ENCODE measurements around the gene ILKAP. TPM values are rescaled to one million over a fixed set of nuclear protein-coding genes. Genes with fewer than 3 reads are reported as not detected.

Gene ILKAP
- polyA plus RNA-seq, 1 donor, result 47.1 TPM

DNA sequence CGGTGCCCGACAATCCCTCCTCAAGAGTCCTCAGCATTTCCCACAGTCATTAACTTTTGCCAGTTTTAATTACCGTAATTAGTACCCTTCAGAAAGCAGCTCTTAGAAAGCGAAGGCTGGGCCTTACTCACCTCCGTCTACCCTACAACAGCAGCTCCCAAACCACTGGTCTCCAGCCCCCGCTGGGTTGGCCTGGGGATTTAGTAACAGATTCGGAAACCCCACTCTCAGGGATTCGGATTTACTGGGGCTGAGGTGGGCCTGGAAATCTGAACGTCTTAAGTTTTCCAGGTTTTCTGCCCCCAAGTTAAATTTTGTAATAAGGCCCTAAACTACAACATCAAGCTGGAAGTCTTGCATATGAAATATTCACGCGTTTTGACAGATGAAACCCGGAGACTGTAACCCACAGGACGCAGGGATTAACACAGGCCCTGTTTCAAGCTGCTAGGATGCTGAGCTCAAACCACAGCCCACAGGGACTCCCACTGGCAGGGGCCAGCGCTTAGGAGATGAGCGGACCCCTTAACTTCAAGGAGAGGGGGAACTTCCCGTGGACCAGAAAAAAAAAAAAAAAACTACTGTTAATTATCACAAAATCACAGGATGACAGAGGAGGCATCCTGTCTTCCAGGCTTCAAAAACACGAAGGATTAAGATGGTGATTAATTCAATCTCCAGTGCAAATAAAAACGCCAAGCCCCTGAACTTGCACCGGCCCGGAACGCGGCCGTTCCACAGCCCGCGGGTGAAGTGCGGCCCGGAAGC lies 985 bp downstream of the ILKAP start:
- Histone ChIP-seq H3K9me3 (ENCODE audit: control insufficient read depth, low read depth, low read length) (no peaks in the 10 kb centered on the region), H3K4me1 (ENCODE audit: control insufficient read depth, insufficient read depth, low read length) (peaks cover 5% of the 10 kb centered on the region), H3K4me3 (ENCODE audit: low read length) (peak overlapping the region; percentile 61), H3K27me3 (ENCODE audit: control insufficient read depth, insufficient read depth, low read length) (no peaks in the 10 kb centered on the region), H3K27ac (ENCODE audit: low read length) (peak overlapping the region; percentile 42), H3K36me3 (ENCODE audit: control insufficient read depth, insufficient read depth, low read length) (no peaks in the 10 kb centered on the region)
- 0% methylated on average over 1 of the region's 27 CpGs for WGBS (ENCODE audit: insufficient coverage, low lambda C conversion rate)
- DNase-seq, result peak in 1 of 2 donors; percentile 24

DNA sequence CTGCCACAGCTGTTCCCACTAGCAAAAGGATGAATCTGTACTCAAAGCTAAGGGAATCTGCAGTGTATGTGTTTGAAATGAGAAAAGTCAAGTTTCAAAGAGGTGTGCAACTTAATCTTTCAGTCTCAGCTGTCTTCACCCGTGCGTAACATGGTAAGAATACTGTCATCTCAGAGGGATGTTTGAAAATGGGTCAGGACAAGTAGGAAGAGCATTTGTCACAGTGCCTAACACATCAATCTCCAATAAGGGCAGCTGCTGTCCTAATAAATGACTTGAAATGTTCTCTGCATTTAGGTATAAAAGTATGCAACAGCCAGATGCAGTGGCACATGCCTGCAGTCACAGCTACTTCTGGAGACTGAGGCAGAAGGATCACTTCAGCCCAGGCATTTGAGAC lies 13.1 kb downstream of the ILKAP start:
- 100% methylated on average over 1 of the region's 2 CpGs for WGBS (ENCODE audit: insufficient coverage, low lambda C conversion rate)
- H3K36me3 ChIP-seq (ENCODE audit: control insufficient read depth, insufficient read depth, low read length), result peaks cover 64% of the 10 kb centered on the region

DNA sequence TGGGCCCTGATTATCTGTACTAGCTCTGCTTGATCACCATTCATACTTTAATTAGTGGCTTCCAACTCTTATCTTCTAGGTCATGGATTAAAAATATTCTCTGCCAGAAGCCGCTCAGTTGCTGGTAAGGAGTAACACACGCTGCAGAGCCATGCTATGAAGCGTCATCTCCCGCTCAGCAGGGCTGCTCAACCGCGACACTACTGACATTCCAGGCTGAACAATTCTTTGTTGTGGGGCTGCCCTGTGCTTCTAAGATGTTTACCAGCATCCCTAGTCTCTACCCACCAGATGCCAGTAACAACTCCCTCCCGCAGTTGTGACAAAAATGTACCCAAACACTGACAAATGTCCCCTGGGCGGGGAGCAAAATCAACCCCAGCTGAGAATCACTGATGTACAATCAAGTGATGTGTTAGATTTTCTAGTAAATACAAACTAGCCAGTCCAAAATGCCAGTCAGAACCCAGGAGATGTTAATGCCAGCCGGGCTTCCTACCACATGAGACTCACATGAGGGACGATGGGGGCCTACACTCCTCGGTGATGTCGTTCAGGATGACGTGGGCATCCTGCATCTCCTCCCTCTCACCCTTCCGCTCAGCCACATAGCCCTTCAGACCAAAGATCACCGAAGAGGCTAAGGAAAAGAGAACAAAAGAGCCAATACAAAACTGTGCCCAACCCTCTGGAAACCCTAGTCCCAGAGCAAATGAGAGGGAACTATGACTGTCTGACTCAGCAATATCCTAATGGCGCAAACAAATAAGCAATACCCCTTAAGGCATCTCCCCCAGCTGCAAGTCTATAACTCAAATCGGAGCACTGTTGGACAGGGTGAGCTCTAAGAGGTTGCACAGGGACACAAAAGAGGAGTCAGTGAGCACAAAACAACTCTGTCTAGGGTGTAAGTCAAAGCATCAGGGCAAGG lies 15.6 kb downstream of the ILKAP start:
- H3K4me3 ChIP-seq (ENCODE audit: low read length), result no peak overlapping the region
- no CpG with 5 or more reads among the region's 17 CpGs for WGBS (ENCODE audit: insufficient coverage, low lambda C conversion rate)
- H3K4me1 ChIP-seq (ENCODE audit: control insufficient read depth, insufficient read depth, low read length), result no peaks in the 10 kb centered on the region
- H3K9me3 ChIP-seq (ENCODE audit: control insufficient read depth, low read depth, low read length), result no peaks in the 10 kb centered on the region
- DNase-seq, result no peak
- no peak overlapping the region for H3K27ac ChIP-seq (ENCODE audit: low read length)
- H3K36me3 ChIP-seq (ENCODE audit: control insufficient read depth, insufficient read depth, low read length), result peaks cover 75% of the 10 kb centered on the region
- no peaks in the 10 kb centered on the region for H3K27me3 ChIP-seq (ENCODE audit: control insufficient read depth, insufficient read depth, low read length)

More for the DNA sequence above, 13.1 kb downstream of the ILKAP start:
- Histone ChIP-seq H3K4me1 (ENCODE audit: control insufficient read depth, insufficient read depth, low read length) (no peaks in the 10 kb centered on the region), H3K4me3 (ENCODE audit: low read length) (no peak overlapping the region), H3K9me3 (ENCODE audit: control insufficient read depth, low read depth, low read length) (no peaks in the 10 kb centered on the region), H3K27ac (ENCODE audit: low read length) (no peak overlapping the region), H3K27me3 (ENCODE audit: control insufficient read depth, insufficient read depth, low read length) (no peaks in the 10 kb centered on the region)
- DNase-seq, result no peak

DNA sequence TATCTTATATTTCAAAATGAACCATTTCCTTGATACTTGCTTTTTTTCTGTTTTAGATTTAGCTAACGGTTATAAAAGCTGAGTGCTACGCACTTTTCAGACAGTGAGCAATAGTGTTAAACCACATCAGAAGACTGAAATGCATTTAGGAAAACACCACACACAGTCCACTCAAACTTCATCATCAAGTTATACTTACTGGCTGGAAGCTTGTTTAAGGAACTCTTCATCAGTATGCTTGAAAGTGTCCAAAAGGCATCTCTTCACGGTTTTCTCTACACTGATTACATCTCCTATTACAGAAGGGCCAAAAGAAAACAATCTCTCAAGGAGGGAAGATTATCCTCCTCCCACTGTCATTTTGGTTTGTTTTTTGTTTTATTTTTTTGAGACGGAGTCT lies 19.7 kb downstream of the ILKAP start:
- Histone ChIP-seq H3K9me3 (ENCODE audit: control insufficient read depth, low read depth, low read length) (no peaks in the 10 kb centered on the region), H3K27ac (ENCODE audit: low read length) (no peak overlapping the region), H3K4me3 (ENCODE audit: low read length) (no peak overlapping the region), H3K27me3 (ENCODE audit: control insufficient read depth, insufficient read depth, low read length) (no peaks in the 10 kb centered on the region), H3K36me3 (ENCODE audit: control insufficient read depth, insufficient read depth, low read length) (peaks cover 88% of the 10 kb centered on the region), H3K4me1 (ENCODE audit: control insufficient read depth, insufficient read depth, low read length) (no peaks in the 10 kb centered on the region)
- 100% methylated on average over 2 of the region's 4 CpGs for WGBS (ENCODE audit: insufficient coverage, low lambda C conversion rate)
- no peak for DNase-seq

DNA sequence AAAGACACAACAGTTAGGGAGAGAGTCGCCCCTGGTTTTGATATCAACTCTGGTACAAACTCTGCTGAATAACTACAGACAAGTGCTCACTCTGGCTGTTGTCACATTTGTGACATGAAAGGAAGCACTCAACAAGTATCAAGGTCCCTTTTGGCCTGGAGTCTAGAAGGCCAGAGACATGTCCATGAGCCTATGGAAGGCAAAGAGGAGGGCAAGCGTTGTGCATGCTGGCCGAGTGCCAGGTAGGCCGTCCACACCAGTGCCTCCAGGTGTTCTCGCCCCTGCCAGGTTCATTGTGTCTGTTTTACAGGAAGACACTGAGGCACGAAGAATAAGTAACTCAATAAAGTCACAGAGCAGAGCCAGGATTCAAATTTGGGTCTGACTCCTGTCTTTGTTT lies 21.1 kb downstream of the ILKAP start:
- Histone ChIP-seq H3K36me3 (ENCODE audit: control insufficient read depth, insufficient read depth, low read length) (peaks cover 86% of the 10 kb centered on the region), H3K4me1 (ENCODE audit: control insufficient read depth, insufficient read depth, low read length) (no peaks in the 10 kb centered on the region), H3K4me3 (ENCODE audit: low read length) (no peak overlapping the region), H3K9me3 (ENCODE audit: control insufficient read depth, low read depth, low read length) (no peaks in the 10 kb centered on the region), H3K27me3 (ENCODE audit: control insufficient read depth, insufficient read depth, low read length) (no peaks in the 10 kb centered on the region), H3K27ac (ENCODE audit: low read length) (no peak overlapping the region)
- DNase-seq, result no peak
- WGBS (ENCODE audit: insufficient coverage, low lambda C conversion rate), result no CpG with 5 or more reads among the region's 6 CpGs

DNA sequence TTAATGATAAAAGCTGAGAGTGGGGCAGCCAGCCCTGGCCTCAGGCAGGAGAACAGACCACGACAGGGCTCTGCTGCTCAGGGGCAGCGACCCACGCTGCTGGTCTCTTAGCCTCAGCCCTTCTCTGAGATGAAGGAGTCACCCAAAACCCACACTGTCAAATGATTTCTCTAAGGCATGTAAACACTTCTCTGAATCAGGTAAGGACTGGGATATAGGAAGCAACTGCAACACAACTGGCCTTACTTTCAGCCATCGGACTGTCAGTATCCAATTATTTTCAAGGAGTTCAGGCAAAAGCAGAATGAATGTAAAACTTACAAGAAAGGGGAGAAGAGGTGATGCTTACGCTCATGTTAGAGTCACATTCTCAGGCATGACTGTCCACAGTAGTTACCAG lies 22.9 kb downstream of the ILKAP start:
- no CpG with 5 or more reads among the region's 5 CpGs for WGBS (ENCODE audit: insufficient coverage, low lambda C conversion rate)

DNA sequence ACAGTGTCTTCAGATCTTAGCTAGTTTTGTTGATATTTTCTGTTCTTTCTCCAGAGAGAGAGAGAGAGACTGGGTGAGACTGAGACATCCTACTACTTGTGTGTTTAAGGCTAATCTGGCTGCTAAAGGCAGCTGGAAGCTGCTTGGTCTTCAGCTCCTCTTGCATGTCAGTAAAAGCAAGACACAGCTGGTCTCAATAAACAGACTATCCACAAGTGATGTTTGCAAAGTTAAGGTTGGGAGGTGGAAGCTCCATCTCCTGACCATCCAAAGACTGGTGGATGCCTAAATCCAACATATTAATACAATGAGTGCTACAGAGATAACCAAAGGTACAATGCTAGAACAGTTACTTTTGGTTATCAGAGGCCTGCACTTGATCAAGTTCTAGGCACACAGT lies 26.9 kb downstream of the ILKAP start:
- no peaks in the 10 kb centered on the region for H3K27me3 ChIP-seq (ENCODE audit: control insufficient read depth, insufficient read depth, low read length)
- no peak for DNase-seq
- no peaks in the 10 kb centered on the region for H3K4me1 ChIP-seq (ENCODE audit: control insufficient read depth, insufficient read depth, low read length)
- H3K36me3 ChIP-seq (ENCODE audit: control insufficient read depth, insufficient read depth, low read length), result peaks cover 82% of the 10 kb centered on the region
- no peak overlapping the region for H3K4me3 ChIP-seq (ENCODE audit: low read length)
- no peaks in the 10 kb centered on the region for H3K9me3 ChIP-seq (ENCODE audit: control insufficient read depth, low read depth, low read length)
- H3K27ac ChIP-seq (ENCODE audit: low read length), result no peak overlapping the region

More for the DNA sequence above, 22.9 kb downstream of the ILKAP start:
- no peaks in the 10 kb centered on the region for H3K4me1 ChIP-seq (ENCODE audit: control insufficient read depth, insufficient read depth, low read length)
- no peak for DNase-seq
- H3K27me3 ChIP-seq (ENCODE audit: control insufficient read depth, insufficient read depth, low read length), result no peaks in the 10 kb centered on the region
- H3K36me3 ChIP-seq (ENCODE audit: control insufficient read depth, insufficient read depth, low read length), result peaks cover 84% of the 10 kb centered on the region
- H3K9me3 ChIP-seq (ENCODE audit: control insufficient read depth, low read depth, low read length), result no peaks in the 10 kb centered on the region
- H3K27ac ChIP-seq (ENCODE audit: low read length), result no peak overlapping the region
- no peak overlapping the region for H3K4me3 ChIP-seq (ENCODE audit: low read length)

DNA sequence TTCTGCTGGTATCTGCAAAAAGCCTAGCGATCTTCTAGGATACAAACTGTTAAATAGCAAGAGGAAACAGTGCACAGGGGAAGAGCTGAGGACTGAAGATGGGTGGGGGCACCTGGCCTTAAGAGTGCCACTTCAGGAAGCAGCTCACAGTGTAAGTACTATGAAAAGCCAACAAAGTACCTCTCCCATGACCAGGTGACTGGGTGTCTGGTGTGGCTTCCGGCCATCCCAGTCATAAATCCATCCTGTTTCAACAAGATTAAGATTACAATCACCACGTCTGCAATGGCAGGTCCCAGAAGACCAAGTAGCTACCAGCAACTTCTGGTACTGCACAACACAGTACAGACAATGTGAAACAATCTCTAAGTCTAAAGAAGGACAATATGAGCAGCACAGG lies 28.8 kb downstream of the ILKAP start:
- WGBS (ENCODE audit: insufficient coverage, low lambda C conversion rate), result no CpG with 5 or more reads among the region's 3 CpGs
- Histone ChIP-seq H3K4me3 (ENCODE audit: low read length) (no peak overlapping the region), H3K9me3 (ENCODE audit: control insufficient read depth, low read depth, low read length) (no peaks in the 10 kb centered on the region), H3K27ac (ENCODE audit: low read length) (no peak overlapping the region), H3K4me1 (ENCODE audit: control insufficient read depth, insufficient read depth, low read length) (no peaks in the 10 kb centered on the region), H3K36me3 (ENCODE audit: control insufficient read depth, insufficient read depth, low read length) (peaks cover 77% of the 10 kb centered on the region), H3K27me3 (ENCODE audit: control insufficient read depth, insufficient read depth, low read length) (no peaks in the 10 kb centered on the region)
- DNase-seq, result peak in 1 of 2 donors; percentile 37

DNA sequence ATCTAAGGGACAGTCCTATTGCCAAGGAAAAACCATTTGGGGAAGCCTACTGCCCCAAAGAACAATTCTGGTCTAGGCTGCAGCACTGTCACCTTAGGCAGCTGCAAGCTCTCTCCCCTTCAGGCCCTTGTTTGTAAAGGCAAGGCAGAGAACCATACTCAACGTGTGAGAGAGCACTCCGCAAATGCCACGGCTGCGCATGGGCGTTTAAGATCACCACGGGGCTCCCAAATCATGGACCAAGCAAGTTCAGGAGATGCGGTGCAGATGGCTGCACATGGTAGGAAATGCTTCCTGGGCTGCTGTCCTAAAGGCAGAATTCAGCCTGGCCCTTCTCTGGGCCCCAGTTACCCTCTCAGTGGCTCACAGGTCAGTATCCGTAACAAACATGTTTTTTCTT lies 29.2 kb downstream of the ILKAP start:
- Histone ChIP-seq H3K27ac (ENCODE audit: low read length) (no peak overlapping the region), H3K9me3 (ENCODE audit: control insufficient read depth, low read depth, low read length) (no peaks in the 10 kb centered on the region), H3K4me1 (ENCODE audit: control insufficient read depth, insufficient read depth, low read length) (peaks cover under 1% of the 10 kb centered on the region), H3K27me3 (ENCODE audit: control insufficient read depth, insufficient read depth, low read length) (no peaks in the 10 kb centered on the region), H3K36me3 (ENCODE audit: control insufficient read depth, insufficient read depth, low read length) (peaks cover 76% of the 10 kb centered on the region), H3K4me3 (ENCODE audit: low read length) (no peak overlapping the region)
- DNase-seq, result no peak
- WGBS (ENCODE audit: insufficient coverage, low lambda C conversion rate), result no CpG with 5 or more reads among the region's 8 CpGs

DNA sequence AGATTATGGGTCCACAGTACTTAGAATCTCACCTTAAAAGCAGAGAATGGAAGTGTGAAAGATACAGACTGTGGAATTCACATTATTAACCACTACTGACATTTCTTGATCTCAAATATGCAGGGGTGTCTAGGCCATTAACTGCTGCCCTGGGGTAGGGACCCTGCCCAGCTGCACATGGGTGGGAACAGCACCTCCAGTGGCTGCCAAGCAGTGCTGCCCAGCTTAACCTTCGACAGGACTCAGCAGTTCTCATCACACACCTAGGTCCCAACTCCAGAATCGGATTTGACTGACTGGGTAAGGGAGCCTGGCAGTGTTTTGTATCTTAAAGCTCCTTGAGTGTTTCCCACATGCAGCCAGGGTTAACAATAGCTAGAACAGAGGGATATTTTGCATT lies 29.8 kb downstream of the ILKAP start:
- DNase-seq, result no peak
- H3K4me3 ChIP-seq (ENCODE audit: low read length), result no peak overlapping the region
- no peaks in the 10 kb centered on the region for H3K9me3 ChIP-seq (ENCODE audit: control insufficient read depth, low read depth, low read length)
- H3K36me3 ChIP-seq (ENCODE audit: control insufficient read depth, insufficient read depth, low read length), result peaks cover 74% of the 10 kb centered on the region
- no CpG with 5 or more reads among the region's 2 CpGs for WGBS (ENCODE audit: insufficient coverage, low lambda C conversion rate)
- H3K4me1 ChIP-seq (ENCODE audit: control insufficient read depth, insufficient read depth, low read length), result peaks cover 2% of the 10 kb centered on the region
- no peak overlapping the region for H3K27ac ChIP-seq (ENCODE audit: low read length)
- no peaks in the 10 kb centered on the region for H3K27me3 ChIP-seq (ENCODE audit: control insufficient read depth, insufficient read depth, low read length)

Data from large intestine (tissue), 3 donors.